Muscle layer of duodenum (tissue), 2 donors: ENCODE results near the gene MAPKAPK3.

Experiments
- H3K27ac ChIP-seq: one replicate; pipeline ENCODE4 v1.7.0; 2013; ENCODE audit warnings: mild to moderate bottlenecking, low read length
- H3K27me3 ChIP-seq: one replicate; pipeline ENCODE4 v1.7.0; 2013; ENCODE audit warnings: low read depth, mild to moderate bottlenecking, control low read depth, low read length
- H3K36me3 ChIP-seq, 2 donors: one replicate each; pipeline ENCODE4 v1.7.0; 2013; ENCODE audit warnings: low read length in 2 of 2, control low read depth in 1 of 2, mild to moderate bottlenecking in 1 of 2; ENCODE audit not compliant: insufficient read depth in 2 of 2, control insufficient read depth in 1 of 2
- H3K4me1 ChIP-seq, 2 donors: one replicate each; pipeline ENCODE4 v1.7.0; 2013; ENCODE audit warnings: low read length in 2 of 2, mild to moderate bottlenecking in 2 of 2, control low read depth in 1 of 2, moderate library complexity in 1 of 2; ENCODE audit not compliant: insufficient read depth in 2 of 2, control insufficient read depth in 1 of 2
- H3K4me3 ChIP-seq, 2 donors: one replicate each; pipeline ENCODE4 v1.7.0; 2013; ENCODE audit warnings: low read length in 2 of 2, low read depth in 1 of 2, mild to moderate bottlenecking in 1 of 2
- H3K9me3 ChIP-seq, 2 donors: one replicate each; pipeline ENCODE4 v1.7.0; 2013; ENCODE audit warnings: low read length in 2 of 2, control low read depth in 1 of 2, mild to moderate bottlenecking in 1 of 2; ENCODE audit not compliant: control insufficient read depth in 1 of 2
- donor health status: healthy.

The MAPKAPK3 gene

DNA sequence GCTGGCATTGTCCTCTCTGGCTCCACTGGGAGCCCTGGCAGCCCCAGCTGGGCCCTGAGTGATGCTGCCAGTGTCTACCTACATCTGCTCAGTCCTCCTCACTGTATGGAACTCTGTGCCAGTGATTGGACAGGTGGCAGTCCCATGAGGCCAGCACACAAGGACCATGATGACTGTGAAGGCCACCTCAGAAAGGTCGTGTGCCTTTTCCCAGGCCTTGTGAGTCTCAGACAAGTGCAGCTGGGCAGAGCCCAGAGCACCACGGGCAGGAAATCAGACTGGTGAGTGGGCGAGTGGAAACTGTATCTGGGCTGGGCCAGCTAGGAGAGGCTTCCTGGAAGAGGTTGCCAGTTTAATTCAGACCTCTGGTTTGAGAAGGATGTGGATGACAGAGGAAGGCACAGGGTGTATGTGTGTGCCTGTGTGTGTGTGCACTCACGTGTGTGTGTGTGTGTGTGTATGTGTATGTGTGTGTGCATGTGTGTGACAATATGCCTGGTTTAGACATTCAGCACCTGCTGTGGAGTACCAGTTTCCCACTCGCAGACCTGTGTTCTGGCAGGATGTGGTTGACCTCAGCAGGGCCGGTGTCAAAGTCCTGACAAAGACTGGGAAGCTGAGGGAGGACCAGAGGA lies 7.0 kb downstream of the MAPKAPK3 start:
- H3K4me3 ChIP-seq: no peak overlapping the region
- H3K27ac ChIP-seq: no peak overlapping the region
- peaks cover 3 to 5% of the 10 kb centered on the region in 2 donors for H3K36me3 ChIP-seq
- peaks cover 0 to 10% of the 10 kb centered on the region in 2 donors for H3K4me1 ChIP-seq
- H3K9me3 ChIP-seq: no peaks in the 10 kb centered on the region
- H3K27me3 ChIP-seq: no peaks in the 10 kb centered on the region

DNA sequence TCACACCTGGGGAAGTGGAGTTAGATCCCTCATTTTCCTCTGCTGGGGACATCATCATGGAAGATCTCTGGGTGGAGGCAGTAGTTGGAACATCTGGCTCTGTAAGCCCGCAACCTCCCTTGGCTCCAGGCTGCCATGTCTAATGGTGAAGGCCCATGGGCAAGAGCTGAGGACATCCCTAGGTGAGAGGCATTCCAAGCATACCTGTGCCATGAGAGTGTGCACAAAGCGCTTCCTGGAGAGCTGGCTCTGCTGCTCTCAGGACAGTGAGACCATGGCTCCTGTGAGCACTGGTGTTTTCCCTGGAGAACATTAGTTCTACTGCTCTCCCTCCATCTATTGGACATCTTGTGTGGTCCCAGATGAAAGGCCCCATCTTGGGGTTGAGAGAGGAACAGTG lies 7.7 kb downstream of the MAPKAPK3 start:
- Histone ChIP-seq H3K27me3 (no peaks in the 10 kb centered on the region), H3K9me3 (no peaks in the 10 kb centered on the region), H3K4me3 (no peak overlapping the region), H3K36me3 (peaks cover 3 to 5% of the 10 kb centered on the region in 2 donors), H3K27ac (no peak overlapping the region), H3K4me1 (peaks cover 0 to 3% of the 10 kb centered on the region in 2 donors)

DNA sequence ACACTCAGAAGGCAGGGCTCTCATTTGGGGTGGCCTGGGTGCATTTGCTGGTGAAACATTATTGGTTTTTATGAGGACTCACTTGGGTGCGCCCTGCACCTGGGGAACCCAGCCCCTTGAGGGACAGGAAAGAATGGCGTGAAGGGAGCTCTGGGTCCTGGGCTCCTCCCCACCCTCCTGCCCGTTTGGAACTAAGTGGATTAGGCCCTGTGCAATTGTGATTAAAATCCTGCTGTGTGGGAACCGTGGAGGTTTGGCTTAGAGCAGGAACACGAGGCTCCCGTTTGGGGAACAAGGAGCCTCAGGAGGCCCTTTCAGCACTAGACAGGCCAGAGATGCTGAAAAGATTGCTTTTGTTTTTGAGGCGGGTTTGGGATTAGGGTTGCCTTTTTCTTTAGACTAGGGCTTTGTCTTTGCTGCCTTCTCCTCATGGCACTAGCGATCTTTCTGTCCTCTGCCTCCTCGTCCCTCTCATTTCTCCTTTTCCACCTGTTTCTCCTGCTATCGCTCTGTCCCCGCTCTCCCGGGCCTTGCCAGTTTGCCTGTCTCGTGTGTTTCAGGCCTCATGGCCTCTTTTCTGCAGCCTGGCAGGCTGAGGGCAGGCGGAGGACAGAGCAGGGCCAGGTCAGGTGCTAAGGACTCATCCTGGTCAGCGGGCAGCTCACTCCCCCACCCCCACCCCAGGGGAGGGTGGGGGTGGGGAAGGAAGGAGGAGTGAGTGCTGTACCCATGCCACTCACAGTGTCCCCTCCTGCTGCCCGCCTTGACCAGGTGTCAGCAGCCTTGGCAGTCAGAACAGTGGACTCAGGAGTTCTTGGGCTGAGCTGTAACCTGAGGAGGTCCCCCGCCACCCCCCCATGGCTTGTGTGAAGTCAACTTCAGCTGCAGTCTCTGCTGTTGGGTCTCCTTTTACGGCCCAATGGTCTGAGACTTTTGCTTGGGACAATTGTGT lies 8.6 kb downstream of the MAPKAPK3 start:
- H3K27me3 ChIP-seq: no peaks in the 10 kb centered on the region
- H3K4me1 ChIP-seq: no peaks in the 10 kb centered on the region
- no peak overlapping the region for H3K4me3 ChIP-seq
- H3K9me3 ChIP-seq: no peaks in the 10 kb centered on the region
- peaks cover 3 to 5% of the 10 kb centered on the region in 2 donors for H3K36me3 ChIP-seq
- H3K27ac ChIP-seq: no peak overlapping the region

DNA sequence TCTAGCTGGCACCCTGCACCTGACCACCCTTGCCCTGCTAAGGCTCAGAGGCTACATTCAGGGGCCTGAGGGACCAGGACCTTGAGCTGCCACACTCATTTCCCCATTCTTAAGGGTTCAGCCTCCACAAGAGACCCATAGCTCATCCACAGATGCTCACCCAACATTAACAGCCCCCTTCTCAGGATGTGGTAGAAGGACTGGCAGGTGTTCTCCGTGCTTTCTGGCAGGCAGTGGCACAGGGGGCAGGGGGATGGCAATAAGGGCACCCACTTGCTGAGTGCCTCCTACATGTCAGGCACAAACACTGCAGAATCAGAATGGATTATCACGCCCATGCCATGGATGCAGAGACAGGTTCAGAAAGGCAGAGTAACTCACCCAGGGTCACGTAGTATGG lies 9.4 kb downstream of the MAPKAPK3 start:
- H3K4me3 ChIP-seq: no peak overlapping the region
- no peak overlapping the region for H3K27ac ChIP-seq
- no peaks in the 10 kb centered on the region for H3K27me3 ChIP-seq
- peaks cover 3 to 5% of the 10 kb centered on the region in 2 donors for H3K36me3 ChIP-seq
- H3K4me1 ChIP-seq: no peaks in the 10 kb centered on the region
- H3K9me3 ChIP-seq: no peaks in the 10 kb centered on the region

DNA sequence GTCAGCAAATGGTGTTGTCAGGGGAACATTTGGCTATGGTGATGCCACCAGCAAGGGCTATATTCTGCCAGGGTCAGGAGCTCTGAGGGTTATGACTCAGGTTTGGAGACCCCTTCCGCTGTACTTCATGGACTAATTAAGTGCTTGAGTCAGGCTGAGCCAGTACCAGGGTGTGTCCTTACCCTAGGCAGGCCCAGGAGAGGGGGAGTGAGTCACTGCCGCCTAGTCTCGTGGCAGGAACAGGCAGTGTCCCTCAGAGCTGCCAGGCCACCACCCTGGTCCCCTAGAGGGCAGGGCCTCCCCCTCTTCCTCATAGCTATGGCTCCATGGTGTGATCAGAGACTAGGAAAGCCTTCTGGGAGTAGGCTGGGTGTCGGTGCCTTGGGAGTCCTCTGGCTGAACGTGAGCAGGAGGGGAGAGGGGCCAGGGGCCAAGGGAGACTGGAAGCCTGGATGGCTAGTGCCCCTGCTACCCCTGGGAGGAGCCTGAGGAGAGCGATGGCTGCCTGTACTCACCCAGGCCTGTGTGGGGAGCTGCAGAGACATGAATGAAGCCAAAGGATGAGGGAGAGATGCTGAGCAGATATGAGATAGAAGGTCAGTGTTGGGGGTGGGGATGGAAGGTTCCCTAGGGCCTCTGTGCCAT lies 10.6 kb downstream of the MAPKAPK3 start:
- Histone ChIP-seq H3K4me3 (no peak overlapping the region), H3K27ac (no peak overlapping the region), H3K4me1 (no peaks in the 10 kb centered on the region), H3K27me3 (no peaks in the 10 kb centered on the region), H3K36me3 (peaks cover 0 to under 1% of the 10 kb centered on the region in 2 donors), H3K9me3 (no peaks in the 10 kb centered on the region)

DNA sequence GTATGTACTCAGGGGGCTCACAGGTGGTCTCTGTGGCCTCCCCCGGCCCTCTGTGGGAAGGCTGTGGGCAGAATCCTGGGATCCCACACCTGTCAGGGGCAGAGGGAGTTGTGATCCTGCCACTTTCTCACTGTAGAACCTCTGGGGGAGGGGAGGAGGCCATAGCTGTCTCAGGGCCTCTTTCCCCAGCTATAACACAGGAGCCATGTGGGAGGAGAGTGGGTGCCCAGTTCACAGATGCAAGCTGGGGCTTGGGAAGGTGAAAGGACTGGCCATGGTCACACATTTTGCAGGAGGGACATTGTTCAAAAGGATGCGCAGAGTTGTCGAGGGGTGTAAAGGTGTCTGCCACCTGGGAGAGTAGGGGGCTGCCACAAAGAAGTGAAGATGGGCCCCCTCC lies 11.7 kb downstream of the MAPKAPK3 start:
- Histone ChIP-seq H3K4me1 (no peaks in the 10 kb centered on the region), H3K27ac (no peak overlapping the region), H3K36me3 (no peaks in the 10 kb centered on the region), H3K9me3 (no peaks in the 10 kb centered on the region), H3K4me3 (no peak overlapping the region), H3K27me3 (no peaks in the 10 kb centered on the region)

DNA sequence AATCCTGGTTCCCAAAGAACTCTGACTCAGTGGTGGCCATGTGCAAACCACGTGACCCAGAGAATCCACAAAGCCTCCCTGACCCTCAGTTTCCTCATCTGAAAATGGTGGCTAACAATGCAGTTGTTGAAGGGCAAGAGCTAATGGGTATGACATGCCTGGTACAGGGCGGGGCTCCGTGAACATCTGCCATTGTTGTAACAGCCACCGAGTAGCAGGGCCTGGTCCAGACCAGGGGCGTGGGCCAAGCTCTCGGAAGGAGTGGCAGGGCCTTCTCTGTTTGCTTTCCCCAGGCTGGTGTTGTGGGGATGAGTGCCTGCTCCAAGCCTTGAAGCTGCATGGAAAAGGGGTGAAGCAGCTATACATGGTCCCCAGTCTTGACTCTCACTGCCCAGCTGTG lies 13.4 kb downstream of the MAPKAPK3 start:
- no peak overlapping the region for H3K27ac ChIP-seq

DNA sequence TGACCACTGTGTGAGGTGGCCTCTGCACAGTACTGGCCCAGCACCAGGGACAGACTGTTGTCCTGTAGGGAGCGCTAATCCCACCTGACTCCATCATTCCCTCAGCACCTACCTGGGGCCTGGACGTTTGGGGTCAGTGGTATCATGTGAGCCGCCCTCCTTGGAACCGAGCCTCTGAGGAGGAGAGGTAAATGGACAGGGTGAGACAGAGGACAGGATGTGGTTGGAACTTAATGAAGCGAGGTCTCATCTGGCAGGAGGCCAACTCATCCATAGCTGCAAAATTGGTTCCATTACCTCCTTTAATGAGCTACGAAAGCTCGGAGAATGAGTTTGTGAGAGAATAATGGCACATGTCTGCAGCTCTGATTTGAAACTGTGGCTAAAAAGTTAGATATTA lies 13.9 kb downstream of the MAPKAPK3 start:
- Histone ChIP-seq H3K9me3 (no peaks in the 10 kb centered on the region), H3K4me1 (no peaks in the 10 kb centered on the region), H3K27ac (no peak overlapping the region)

More for the DNA sequence above, 13.4 kb downstream of the MAPKAPK3 start:
- Histone ChIP-seq H3K4me1 (no peaks in the 10 kb centered on the region), H3K27me3 (no peaks in the 10 kb centered on the region), H3K4me3 (no peak overlapping the region), H3K9me3 (no peaks in the 10 kb centered on the region), H3K36me3 (no peaks in the 10 kb centered on the region)

DNA sequence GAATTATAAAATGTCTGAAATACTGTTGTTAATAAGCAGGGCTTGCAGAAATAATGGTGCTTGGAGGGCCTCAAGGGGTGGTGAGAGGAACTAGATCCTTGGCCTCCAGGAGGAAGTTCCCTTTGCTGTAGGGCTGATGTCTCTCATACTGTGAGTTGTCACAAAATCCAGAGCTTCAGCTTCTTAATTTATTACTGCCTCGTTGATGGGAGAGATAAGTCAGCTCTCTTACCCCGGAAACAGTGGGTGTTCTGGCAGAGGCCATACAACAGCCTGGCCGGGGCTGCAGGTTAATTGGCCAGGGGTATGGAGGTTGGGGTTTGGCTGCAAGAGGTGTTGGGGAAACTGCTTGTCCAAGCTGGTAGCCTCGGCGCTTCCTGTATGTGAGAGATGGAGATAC lies 15.5 kb downstream of the MAPKAPK3 start:
- Histone ChIP-seq H3K9me3 (no peaks in the 10 kb centered on the region), H3K4me1 (peaks cover 0 to 6% of the 10 kb centered on the region in 2 donors), H3K27ac (no peak overlapping the region), H3K36me3 (no peaks in the 10 kb centered on the region), H3K27me3 (no peaks in the 10 kb centered on the region), H3K4me3 (no peak overlapping the region)

More for the DNA sequence above, 13.9 kb downstream of the MAPKAPK3 start:
- Histone ChIP-seq H3K36me3 (no peaks in the 10 kb centered on the region), H3K27me3 (no peaks in the 10 kb centered on the region), H3K4me3 (no peak overlapping the region)

DNA sequence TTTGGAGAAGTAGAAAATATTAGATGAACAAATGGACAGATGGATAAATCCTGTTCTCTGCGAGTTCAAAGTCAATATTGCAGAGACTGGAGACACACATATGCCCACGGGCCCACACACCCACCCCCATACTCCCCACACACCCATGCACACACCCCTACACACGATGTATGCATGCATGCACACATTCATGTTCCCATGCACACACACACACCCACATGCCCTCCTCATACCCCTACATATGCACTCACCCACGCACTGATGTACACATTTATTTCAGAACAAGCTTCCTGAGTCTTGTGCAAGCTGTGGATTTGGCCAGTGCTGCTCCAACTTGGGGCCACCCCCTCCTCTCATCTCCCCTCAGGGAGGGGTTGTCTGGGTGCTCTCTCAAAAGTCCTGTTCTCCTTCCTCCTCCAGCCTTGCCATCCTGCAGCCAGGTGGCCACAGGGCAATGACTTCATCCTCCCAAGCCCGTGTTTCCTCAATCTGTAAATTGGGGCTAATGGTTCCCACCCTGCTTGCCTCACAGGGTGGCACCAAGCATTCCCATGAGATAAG lies 16.4 kb downstream of the MAPKAPK3 start:
- H3K4me1 ChIP-seq: peaks cover 0 to 6% of the 10 kb centered on the region in 2 donors
- no peaks in the 10 kb centered on the region for H3K27me3 ChIP-seq
- no peaks in the 10 kb centered on the region for H3K9me3 ChIP-seq
- no peaks in the 10 kb centered on the region for H3K36me3 ChIP-seq
- no peak overlapping the region for H3K4me3 ChIP-seq
- no peak overlapping the region for H3K27ac ChIP-seq

DNA sequence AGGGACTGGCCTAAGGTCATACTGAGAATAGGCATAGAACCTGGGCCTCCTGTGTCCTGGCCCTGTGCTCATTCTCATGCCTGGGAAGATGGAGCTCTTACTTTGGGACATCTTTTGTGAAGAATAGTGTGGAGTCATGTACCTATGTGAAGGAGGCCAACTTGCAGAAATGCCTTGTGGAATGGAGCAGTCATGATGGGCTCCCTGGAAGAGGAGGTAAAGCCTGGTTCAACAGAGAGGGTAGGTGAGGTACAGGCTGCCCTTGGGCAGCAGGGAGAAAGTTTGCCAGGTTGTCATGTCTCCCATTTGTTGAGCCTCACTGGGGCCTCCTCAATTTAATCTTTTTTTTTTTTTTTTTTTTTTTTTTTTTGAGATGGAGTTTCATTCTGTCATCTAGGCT lies 18.1 kb downstream of the MAPKAPK3 start:
- Histone ChIP-seq H3K9me3 (no peaks in the 10 kb centered on the region), H3K4me1 (peaks cover 0 to 6% of the 10 kb centered on the region in 2 donors), H3K4me3 (no peak overlapping the region), H3K27me3 (no peaks in the 10 kb centered on the region), H3K27ac (no peak overlapping the region), H3K36me3 (peaks cover 0 to 2% of the 10 kb centered on the region in 2 donors)
